HEK293 (cell line): ENCODE results near the gene PI4KA.
"Not testable (repeated sequence)": the region's sequence is repeated elsewhere in the genome, so short reads cannot be mapped to it uniquely, and the experiment has no call there.

Source experiments
- CTCF ChIA-PET: fragments of 350-600 bp; formaldehyde crosslinking; extraction: SDS; loops from one replicate; lab custom pipeline; 2021; ENCODE audit warnings: antibody characterized with exemption; lab: Yijun Ruan, JAX
- POLR2A ChIA-PET: fragments of 300-600 bp; formaldehyde crosslinking; extraction: SDS; loops from one replicate; lab custom pipeline; 2020; ENCODE audit warnings: antibody characterized with exemption, inconsistent platforms; lab: Yijun Ruan, JAX
- H3K27ac ChIP-seq: fragments of 200-500 bp; sonication (Bioruptor generic); 2 replicates; pipeline ENCODE4 v1.5.1; 2014; ENCODE audit warnings: low read depth, low read length, control low read depth, inconsistent platforms; ENCODE audit errors: extremely low read depth
- H3K36me3 ChIP-seq, 2 experiments: fragments of 200-500 bp in 1 of 2; sonication (Bioruptor generic) in 1 of 2; 1 replicate in 1 of 2; 2 replicates in 1 of 2; pipeline ENCODE4 v1.5.1; 2014 to 2017; ENCODE audit warnings: inconsistent platforms in 2 of 2, low read length in 2 of 2; ENCODE audit not compliant: control insufficient read depth in 2 of 2, insufficient read depth in 1 of 2
- H3K4me1 ChIP-seq: fragments of 200-500 bp; sonication (Bioruptor generic); 2 replicates; pipeline ENCODE4 v1.5.1; 2014; ENCODE audit warnings: mild to moderate bottlenecking, low read length, inconsistent platforms; ENCODE audit not compliant: control insufficient read depth, insufficient read depth
- H3K4me3 ChIP-seq: 2 replicates; pipeline ENCODE4 v1.5.1; 2011; ENCODE audit warnings: low read depth, mild to moderate bottlenecking, control low read depth, low read length, moderate library complexity
- H3K9me3 ChIP-seq: fragments of 200-500 bp; sonication (Bioruptor generic); 2 replicates; pipeline ENCODE4 v1.5.1; 2014; ENCODE audit warnings: low read depth, low read length, inconsistent platforms; ENCODE audit not compliant: control insufficient read depth, insufficient read depth

The PI4KA gene

GRCh38 chr22:20696056-20696455, 162.6 kb downstream of the PI4KA start:
- H3K9me3 ChIP-seq, POLR2A ChIA-PET, H3K4me1 ChIP-seq, H3K36me3 ChIP-seq, H3K4me3 ChIP-seq, H3K27ac ChIP-seq: not testable (repeated sequence)
- CTCF ChIA-PET, result interaction anchor here (1.1 kb wide), 1 partner anchor 90 kb away, joined by 3 read pairs; no protein-coding TSS in a partner anchor

GRCh38 chr22:20695205-20695604, 163.4 kb downstream of the PI4KA start:
- H3K4me3 ChIP-seq, H3K36me3 ChIP-seq, POLR2A ChIA-PET, H3K9me3 ChIP-seq, CTCF ChIA-PET, H3K27ac ChIP-seq, H3K4me1 ChIP-seq: not testable (repeated sequence)

GRCh38 chr22:20694256-20694655, 164.4 kb downstream of the PI4KA start:
- H3K27ac ChIP-seq, H3K4me3 ChIP-seq, CTCF ChIA-PET, H3K36me3 ChIP-seq, H3K9me3 ChIP-seq, POLR2A ChIA-PET, H3K4me1 ChIP-seq: not testable (repeated sequence)

- H3K4me3 ChIP-seq, H3K27ac ChIP-seq, H3K9me3 ChIP-seq, POLR2A ChIA-PET, H3K4me1 ChIP-seq, H3K36me3 ChIP-seq, CTCF ChIA-PET: not testable (repeated sequence)
Measured at GRCh38 chr22:20692926-20693325, 165.7 kb downstream of the PI4KA start.

GRCh38 chr22:20690586-20691317, 167.9 kb downstream of the PI4KA start:
- H3K4me1 ChIP-seq, H3K36me3 ChIP-seq, H3K27ac ChIP-seq, H3K9me3 ChIP-seq, POLR2A ChIA-PET, H3K4me3 ChIP-seq, CTCF ChIA-PET: not testable (repeated sequence)

- H3K4me3 ChIP-seq, H3K4me1 ChIP-seq, H3K27ac ChIP-seq, H3K36me3 ChIP-seq, H3K9me3 ChIP-seq, POLR2A ChIA-PET: not testable (repeated sequence)
- CTCF ChIA-PET, result interaction anchor here (0.6 kb wide), 1 partner anchor 54 kb away, joined by 3 read pairs; no protein-coding TSS in a partner anchor
Measured at GRCh38 chr22:20687356-20688172, 171.0 kb downstream of the PI4KA start.

- H3K36me3 ChIP-seq, H3K9me3 ChIP-seq, H3K27ac ChIP-seq, CTCF ChIA-PET, POLR2A ChIA-PET, H3K4me3 ChIP-seq, H3K4me1 ChIP-seq: not testable (repeated sequence)
Measured at GRCh38 chr22:20685764-20686163, 172.8 kb downstream of the PI4KA start.

- POLR2A ChIA-PET, CTCF ChIA-PET, H3K4me1 ChIP-seq, H3K9me3 ChIP-seq, H3K4me3 ChIP-seq, H3K36me3 ChIP-seq, H3K27ac ChIP-seq: not testable (repeated sequence)
Measured at GRCh38 chr22:20678792-20679435, 179.7 kb downstream of the PI4KA start.
